NCI-H128 (cell line): ENCODE data around the gene IRF2BP2.
A peak's percentile ranks its signal among the peaks of the same experiment; 100 is the strongest.
"Not testable (repeated sequence)": the region's sequence is repeated elsewhere in the genome, so short reads cannot be mapped to it uniquely, and the experiment has no call there.

Source experiments
- DNase-seq: peaks from one replicate; lab custom pipeline; 2025; ENCODE audit not compliant: unreplicated experiment; lab: John Stamatoyannopoulos, UW

IRF2BP2 gene

DNA sequence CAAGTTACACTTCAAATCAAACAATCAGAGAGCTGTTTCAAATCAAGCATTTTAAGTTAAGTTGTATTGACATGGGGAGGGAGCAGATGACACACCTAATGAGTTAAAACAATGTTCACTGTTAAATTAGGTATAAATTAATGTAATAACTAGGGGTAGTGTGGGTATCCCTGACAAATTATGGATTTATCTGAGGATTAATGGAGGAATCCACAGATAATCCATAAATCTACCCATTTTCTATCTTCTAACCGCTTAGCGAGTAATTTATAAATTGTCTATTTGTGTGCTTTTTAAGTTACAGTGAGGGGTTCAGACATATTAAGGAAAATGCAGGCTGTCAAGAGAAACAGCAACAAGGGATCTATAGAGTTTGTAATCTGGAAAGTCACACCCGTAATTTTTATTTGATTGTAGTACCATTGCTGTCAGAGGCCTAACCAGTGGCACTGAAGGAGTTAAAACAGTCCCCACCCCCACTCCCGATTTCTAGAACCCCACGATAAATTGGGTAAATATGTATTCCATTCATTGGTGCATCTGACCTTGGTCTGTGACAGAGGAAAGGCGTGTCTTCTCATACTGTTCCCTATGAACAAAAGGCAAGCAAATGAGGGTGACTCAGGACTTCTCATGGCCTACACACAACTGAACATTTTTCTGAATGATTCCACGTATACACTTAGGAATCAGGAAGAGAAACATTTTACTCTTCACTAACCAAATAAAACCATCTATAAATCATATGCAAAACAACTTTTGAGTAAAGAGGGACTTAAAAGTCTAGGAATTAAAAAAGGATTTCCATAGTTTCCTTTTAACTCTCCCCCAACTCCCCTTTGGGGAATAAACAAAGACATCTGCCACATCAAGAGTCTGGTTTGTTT, 7.4 kb downstream of the IRF2BP2 start:
- no peak for DNase-seq

DNA sequence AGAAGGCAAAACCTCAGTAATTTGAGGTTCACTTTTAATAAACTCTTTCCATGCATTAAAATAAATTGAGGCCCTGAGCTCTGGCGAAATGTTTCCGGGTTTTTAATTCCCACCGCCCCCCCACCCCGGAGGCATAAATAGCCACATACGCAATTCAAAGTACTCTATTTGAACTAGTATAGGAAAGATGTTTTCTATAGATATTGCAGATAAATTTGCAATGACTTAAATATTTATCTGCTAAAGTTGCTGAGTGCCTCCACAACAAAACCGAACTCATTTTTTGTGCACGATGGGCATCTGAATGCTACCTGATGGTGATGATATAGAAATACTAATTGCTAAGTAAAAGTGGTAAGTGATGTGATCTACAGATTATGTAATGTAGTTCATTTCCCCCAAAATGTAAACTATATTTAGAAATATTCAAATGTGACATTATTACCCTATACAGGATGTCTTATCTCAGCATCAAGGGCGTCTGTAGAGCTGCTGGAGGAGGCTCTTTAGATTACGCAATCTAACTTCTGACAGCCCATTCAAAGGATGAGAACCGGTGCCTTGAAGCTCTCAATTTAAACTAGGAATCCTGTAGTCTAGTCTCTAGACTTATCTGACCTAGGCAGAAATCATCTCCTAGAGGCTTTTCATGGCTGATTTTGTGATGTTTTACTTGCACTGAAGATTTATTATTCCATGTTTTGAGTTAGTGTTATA, 8.5 kb downstream of the IRF2BP2 start:
- DNase-seq, result no peak

DNA sequence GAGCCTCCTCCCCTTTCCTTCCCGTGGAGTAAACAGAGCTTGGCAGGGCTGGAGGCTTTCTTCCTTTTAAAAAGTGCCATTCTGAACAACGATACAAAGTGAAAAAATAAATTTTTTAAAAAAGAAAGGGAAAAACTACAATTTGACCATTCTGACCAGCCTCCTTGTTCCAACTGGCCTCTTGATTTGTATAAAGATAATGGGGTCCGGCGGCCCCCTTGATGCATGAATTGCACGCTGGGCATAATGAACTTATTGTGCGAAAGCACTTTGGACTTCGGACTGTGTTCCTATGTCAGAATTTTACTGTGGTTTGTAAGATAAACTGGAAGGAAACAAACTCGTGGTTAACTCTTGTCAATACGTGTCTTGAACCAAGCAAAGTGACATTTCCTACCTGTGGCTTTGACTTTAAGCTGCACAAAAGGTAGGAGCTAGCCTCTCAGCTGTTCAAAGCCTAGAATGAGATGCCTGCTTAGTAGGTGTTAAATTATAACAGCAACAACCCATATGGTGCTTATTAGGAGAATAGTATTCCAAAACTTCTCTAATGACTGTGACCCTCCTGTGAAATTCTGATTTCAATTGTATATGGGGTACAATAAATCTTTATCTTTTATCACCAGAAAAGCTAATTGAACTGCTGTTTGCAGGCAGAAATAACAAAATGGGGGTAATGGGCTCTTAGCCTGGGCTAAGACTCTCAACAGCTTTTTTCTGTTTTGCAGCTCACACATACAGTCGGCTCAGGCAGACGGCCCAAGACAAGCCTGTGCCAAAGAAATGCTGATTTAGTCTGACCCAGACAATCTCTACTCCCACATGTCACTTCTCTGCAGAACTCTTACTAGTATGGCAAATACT, 9.3 kb downstream of the IRF2BP2 start:
- DNase-seq, result no peak

DNA sequence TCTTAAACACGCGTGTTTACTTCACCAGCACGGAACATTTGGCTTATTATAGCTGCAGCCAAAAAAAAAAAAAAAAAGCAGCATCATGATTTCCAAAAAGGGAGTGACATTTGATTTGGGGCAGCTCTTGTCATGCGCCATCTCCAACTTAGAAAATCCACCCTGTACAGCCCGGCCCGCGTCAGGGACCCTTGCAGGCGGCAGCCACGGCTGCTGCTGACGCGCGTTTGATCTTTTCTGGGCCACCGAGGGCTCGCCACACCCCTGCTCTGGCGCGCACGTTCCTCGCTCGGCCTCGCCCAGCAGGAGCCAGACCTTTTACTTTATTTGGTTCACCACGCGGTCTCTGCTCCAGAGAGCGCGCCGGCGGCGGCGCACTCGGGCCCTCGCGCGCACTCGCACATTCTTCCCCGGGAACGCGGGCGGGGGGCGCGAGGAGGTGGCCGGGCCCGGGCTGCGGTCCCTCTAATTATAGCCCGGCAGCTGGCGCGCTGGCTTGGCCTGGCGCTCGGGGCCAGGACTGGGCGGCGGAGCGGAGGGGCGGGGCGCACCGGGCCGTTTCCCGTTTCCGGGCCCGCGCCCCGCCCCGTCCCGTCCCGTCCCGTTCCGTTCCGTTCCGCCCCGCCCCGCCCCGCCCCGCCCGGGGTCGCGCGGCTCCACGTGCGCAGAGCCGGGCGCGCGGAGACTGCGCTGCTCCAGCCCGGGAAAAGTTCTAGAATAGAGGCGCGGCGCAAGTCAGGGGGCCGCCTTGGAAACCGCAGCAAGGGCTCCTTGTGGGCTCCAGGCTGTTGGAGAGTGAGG, 10.2 kb downstream of the IRF2BP2 start:
- peak; percentile 87 for DNase-seq

DNA sequence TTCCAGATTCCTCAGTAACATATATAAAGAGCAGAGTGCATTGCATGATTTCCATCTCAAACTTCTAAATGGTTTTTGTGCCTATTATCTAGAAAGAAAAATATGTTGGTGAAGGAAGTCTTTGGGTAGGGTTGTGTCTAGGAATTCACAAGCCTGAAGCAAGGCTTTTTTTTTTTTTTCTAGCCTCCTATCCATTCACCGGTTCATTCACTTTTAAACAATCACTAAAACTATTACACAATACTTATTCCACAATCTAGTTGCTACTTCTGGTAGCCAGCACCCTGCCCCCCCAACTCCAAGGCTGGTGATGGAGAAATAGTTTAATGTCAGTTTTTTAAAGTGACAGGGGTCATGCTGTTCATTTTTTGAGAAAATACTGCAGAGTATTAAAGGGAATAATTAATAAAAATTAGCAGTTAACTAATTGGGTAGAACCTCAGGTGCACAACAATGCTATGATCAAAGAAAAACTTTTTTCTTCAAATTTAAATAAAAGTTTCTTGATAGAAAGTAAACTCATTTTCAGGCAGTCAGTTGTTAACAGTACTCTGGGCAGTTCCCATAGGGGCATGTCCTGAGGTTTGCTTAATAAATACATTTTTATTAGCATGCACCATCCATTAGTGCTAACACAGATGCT, 10.9 kb downstream of the IRF2BP2 start:
- no peak for DNase-seq

DNA sequence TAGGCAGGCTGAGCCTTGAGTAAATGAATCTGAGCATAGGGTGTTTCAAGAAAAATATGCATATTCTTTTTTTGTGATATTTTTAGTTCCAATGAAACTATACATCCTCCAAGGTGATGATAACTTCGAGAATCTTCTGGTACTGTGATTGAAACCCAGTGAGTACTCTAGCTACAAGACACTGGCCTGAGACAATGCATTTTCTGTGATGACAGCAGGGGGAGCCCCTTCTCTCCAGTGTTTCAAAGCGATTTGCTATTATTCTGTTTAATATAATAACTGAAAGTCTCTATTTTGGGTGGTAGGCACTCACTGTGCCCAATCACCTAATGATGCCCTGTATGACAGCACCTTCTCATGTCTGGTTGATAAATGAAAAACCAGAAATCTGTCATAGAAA, 12.1 kb downstream of the IRF2BP2 start:
- no peak for DNase-seq

DNA sequence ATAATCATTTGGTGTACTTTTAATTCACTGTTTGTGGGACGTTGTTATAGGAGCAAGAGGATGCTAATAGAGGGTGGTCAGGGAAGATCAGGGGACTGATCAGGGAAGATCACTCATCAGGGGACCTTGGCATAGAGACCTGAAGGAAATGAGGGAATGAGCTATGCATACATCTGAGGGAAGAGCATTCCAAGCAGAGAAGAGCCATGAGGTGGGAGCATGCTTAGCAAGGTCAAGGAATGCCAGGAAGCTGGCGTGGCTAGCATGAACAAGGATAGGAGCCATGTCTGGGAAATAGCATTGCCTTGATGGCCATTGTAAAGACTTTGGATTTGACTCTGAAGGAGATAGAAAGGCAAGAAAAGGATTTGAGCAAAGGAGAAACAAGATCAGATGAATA, 14.1 kb downstream of the IRF2BP2 start:
- no peak for DNase-seq

DNA sequence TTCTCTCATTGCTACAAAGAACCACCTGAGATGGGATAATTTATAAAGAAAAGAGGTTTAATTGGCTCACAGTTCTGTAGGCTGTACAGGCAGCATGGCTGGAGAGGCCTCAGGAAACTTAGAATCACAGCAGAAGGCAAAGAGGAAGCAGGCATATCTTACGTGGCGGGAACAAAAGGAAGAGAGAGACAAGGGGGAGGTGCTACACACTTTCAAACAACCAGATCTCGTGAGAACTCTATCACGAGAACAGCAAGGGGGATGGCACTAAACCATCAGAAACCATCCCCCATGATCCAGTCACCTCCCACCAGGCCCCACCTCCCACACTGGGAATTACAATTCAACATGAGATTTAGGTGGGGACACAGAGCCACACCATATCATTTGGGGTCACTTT, 15.4 kb downstream of the IRF2BP2 start:
- not testable (repeated sequence) for DNase-seq

DNA sequence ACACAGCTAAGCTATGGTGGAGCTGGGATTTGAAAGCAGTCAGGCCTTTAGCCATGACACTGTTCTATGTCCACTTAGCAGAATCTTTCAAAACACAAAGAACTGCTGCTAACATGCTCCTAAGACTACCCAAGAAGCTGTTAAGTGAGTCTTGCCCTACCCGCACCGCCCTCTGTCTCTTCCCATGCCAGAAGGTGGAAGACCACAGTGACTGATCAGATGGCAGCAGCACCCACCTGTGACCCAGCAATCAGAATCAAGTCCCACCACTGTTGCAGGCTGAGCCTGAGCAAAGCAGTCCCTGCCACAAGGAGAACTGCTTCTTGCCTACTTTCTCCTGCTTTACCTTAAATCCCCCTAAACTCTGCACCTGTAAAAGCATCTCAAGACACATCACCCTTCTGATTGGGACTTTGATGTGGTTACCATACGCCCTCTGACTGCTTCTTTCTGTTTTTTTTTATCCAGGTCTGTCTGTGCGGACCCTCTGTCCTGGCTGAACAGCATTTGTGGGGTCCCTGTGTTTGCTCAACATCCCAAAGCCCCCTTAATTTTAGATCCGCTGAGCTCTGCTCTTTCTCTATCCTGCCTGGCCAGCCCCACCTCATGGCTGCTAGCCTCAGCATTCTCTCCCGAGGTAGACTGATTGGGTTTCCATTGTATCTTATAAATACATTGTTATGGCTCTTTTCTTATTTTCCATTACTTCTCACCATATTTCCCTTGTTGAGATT, 16.0 kb downstream of the IRF2BP2 start:
- no peak for DNase-seq

DNA sequence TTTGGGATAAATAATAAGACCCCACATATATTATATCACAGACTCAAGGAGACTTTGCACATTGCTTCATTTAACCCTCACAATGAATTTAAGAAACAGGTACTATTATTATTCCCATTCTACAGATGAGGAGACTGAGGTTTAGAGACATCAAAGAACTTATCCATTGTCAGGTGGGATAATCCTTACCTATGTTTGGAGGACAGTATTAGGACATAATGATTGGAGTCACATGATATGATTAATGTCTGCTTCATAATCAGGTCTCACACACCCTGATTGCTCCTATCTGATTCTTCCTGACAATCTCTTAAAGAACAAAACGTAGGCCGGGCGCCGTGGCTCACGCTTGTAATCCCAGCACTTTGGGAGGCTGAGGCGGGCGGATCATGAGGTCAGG, 16.9 kb downstream of the IRF2BP2 start:
- DNase-seq, result no peak

DNA sequence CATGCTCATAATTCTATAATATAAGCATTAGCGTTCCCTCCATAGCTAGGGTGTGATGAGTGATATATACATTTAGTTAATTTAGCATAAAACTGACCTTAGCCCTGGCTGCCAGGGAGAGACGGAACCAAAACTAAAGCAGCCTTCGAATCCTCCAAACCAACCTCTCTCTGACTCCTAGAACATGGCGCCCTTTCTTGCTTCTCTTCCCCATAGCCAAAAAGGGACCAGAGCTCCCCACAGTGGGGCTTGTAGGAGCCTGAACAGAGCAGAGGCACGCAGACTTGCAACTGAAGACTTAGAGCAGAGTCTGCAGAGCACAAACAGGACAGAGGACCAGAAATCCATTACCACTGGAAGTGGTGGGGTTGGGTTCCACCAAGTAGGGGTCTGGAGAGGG, 17.7 kb downstream of the IRF2BP2 start:
- no peak for DNase-seq

DNA sequence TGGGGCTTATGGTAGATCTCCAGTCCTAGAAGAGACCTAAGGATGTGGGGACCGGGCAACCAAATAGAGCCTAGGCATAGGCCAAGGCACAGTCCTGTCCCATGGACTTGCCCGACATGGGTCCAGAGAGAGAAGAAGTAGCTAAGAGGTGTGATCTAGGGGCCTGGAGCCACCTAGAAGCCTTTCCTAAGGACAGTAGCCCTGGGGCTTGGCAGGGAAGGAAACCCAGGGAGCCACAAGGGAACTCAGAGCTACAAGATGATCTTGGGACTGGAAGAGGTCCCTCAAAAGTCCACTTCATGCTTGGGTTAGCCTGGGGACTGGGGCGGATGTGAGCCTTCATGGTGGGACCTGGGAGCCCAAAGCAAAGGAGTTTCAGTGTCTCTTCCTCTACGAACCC, 18.8 kb downstream of the IRF2BP2 start:
- DNase-seq, result no peak

DNA sequence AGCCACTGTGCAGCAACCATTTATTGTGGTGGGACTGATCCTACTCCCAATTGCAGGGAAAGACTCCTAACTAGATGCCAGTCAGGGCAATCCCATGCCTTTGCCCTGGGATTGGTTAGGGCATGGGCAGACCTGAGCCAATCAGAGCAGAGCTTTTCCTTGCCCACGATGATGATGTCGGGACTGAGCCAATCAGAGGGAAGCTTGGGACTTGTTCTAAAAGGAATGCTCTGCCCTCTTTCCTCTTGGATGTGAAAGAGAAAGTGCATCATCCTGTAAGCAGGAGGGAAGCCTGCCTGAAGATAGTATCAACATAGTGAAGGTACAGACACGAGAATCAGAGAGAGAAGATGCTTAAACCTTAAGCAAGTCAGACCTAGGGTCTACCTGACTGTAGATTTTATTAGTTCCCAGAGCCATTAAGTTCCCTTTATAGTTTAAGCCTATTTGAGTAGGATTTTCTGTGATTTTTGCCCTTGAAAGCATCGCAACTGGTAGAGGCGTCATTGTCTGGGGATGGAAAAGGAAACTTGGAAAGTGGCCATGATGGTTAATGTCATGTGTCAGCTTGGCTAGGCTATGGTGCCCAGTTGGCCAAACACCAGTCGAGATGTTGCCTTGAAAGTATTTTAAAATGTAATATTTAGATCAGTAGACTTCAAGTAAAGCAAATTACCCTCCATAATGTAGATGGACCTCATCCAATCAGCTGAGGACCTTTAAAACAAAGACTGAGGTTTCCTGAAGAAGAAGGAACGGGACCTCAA, 19.9 kb downstream of the IRF2BP2 start:
- no peak for DNase-seq

DNA sequence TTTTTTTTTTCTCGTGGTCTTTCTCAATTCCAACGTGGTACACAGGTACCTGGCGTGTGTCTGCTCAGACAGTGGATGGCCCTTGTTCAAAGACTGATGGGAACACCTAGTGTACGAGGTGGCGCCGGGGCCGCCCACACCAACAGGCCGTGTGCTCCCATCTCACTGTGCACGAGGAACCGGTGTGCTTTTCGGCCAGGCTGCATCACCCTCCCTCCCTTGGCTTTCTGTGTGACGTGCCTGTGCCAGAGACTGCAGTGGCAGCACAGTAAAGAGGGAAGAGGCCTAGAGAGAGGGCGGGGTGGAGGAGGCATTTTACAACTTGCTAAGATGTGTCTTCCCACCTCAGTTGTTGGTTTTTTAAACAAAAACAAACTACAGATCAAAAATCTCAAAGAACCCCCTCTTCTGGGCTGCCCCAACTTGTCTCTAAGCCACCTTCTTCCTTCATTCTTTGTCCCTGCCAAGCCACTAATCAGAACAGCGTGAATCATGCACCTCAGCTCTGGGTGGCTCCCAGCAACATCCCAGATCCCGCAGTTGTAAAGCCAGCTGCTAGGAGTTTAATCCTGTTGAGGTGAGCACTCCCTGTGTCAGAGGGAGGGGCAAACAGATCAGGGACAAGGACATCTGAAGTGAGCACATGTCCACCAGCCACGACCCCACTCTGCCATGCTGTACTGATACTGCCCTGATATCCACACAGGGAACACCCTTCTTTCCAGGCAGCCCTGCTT, 20.7 kb downstream of the IRF2BP2 start:
- no peak for DNase-seq

DNA sequence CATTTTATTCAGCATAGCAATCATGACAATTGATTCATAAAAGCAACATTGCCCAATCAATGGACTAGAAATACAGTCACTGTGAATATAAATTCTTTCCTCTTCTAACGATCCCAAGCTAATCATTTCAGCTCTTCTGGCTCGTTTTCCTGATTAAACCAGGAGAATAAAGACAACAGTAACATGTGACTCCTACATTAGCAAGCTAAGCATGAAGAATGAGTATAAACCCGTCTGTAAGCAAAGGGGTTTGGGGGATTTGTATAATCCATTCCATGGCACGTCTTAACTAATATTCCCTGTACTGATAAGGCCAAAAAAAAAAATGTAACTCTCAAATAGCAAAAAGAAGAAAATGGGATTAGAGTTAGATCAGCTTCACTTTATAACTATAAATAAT, 21.6 kb downstream of the IRF2BP2 start:
- DNase-seq, result no peak

DNA sequence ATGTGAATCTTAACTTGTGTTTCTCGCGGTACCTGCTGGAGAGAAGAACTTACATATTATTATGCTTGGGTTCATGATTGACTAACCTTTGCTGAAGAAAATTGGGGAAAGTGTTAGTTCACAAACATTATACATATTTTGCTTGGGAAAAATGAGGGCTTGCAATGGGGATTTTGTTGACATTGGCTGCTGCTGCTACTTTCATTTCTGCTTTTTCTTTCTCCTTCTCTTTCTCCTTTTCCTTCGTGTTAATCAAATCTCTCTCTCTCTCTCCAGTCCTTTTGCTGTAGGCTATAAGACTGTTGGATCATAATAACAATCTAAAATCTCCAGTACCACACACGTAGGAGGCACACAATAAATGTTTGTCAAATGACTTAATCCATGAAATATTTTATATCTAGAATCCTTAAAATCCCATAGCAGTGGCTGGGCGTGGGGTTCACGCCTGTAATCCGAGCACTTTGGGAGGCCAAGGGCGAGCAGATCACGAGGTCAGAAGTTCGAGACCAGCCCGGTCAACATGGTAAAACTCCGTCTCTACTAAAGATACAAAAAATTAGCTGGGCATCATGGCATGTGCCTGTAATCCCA, 23.0 kb downstream of the IRF2BP2 start:
- no peak for DNase-seq

DNA sequence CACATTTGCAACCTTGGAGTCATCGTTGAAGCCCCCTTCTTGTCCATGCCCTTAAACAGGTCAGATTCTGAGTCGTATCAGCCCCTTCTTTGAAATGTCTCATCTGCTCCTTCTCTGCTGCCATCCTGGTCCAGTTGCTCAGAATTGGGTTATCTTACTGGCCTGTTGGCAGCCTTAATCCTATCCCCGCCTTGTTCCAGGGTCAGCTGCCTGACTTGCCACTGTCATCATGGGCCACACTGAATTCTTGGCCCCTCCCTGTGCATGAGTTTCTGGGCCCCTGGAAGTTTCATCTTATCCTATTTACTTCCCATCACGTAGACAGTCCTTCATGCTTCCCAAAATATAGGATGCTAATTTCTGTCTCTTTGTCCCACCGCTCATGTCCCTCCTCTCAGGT, 23.7 kb downstream of the IRF2BP2 start:
- no peak for DNase-seq
